ENCODE results near the gene BLACAT1. TPM values are rescaled to one million over a fixed set of nuclear protein-coding genes. Genes with fewer than 3 reads are reported as not detected.

Gene BLACAT1
- total and polyA plus RNA-seq, 2 of the 13 experiments (the other 11 are each of a cell fraction or from before 2014, with no cell fraction given) = 1.2 to 2.8 TPM

DNA sequence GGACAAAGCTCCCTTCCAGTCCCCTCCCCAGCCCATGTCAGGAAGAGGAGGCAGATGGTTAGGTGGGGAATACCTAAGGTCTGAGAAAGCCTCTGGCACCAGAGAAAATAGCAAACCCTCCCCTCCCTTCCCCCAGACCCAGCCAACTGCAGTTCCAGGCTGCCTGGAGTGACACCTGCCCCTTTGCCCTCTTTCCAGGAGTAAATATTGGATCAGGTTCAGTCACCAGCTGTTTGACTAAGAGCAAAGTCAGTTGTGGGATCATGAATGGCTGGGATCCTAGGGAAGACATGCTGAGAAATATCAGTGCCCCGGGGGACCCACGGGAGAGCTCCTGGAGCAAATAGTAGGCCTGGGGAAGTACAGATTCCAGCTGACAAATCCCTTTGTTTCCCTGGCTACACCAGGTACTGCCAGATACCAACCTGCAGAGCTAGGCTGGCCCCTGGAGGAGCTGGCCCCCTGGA, 36.4 kb upstream of the BLACAT1 start (continued):
- TF ChIP-seq, protein P1, sequence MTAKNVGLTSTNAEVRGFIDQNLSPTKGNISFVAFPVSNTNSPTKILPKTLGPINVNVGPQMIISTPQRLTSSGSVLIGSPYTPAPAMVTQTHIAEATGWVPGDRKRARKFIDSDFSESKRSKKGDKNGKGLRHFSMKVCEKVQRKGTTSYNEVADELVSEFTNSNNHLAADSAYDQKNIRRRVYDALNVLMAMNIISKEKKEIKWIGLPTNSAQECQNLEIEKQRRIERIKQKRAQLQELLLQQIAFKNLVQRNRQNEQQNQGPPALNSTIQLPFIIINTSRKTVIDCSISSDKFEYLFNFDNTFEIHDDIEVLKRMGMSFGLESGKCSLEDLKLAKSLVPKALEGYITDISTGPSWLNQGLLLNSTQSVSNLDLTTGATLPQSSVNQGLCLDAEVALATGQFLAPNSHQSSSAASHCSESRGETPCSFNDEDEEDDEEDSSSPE (CRISPR knock-in tag; IDR thresholded peaks at IDR 0.05) = no peak
- TF ChIP-seq ZNF124 (CRISPR knock-in tag; IDR thresholded peaks at IDR 0.05) = no peak
- TF ChIP-seq, protein P2, sequence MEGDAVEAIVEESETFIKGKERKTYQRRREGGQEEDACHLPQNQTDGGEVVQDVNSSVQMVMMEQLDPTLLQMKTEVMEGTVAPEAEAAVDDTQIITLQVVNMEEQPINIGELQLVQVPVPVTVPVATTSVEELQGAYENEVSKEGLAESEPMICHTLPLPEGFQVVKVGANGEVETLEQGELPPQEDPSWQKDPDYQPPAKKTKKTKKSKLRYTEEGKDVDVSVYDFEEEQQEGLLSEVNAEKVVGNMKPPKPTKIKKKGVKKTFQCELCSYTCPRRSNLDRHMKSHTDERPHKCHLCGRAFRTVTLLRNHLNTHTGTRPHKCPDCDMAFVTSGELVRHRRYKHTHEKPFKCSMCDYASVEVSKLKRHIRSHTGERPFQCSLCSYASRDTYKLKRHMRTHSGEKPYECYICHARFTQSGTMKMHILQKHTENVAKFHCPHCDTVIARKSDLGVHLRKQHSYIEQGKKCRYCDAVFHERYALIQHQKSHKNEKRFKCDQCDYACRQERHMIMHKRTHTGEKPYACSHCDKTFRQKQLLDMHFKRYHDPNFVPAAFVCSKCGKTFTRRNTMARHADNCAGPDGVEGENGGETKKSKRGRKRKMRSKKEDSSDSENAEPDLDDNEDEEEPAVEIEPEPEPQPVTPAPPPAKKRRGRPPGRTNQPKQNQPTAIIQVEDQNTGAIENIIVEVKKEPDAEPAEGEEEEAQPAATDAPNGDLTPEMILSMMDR (CRISPR knock-in tag; IDR thresholded peaks at IDR 0.05) = no peak
- no peak for TF ChIP-seq ZNF317 (CRISPR knock-in tag; IDR thresholded peaks at IDR 0.05)
- no peak for TF ChIP-seq SNRNP70 (IDR thresholded peaks at IDR 0.05; ENCODE audit: low read depth, low read length)
- TF ChIP-seq, protein P3, sequence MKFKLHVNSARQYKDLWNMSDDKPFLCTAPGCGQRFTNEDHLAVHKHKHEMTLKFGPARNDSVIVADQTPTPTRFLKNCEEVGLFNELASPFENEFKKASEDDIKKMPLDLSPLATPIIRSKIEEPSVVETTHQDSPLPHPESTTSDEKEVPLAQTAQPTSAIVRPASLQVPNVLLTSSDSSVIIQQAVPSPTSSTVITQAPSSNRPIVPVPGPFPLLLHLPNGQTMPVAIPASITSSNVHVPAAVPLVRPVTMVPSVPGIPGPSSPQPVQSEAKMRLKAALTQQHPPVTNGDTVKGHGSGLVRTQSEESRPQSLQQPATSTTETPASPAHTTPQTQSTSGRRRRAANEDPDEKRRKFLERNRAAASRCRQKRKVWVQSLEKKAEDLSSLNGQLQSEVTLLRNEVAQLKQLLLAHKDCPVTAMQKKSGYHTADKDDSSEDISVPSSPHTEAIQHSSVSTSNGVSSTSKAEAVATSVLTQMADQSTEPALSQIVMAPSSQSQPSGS (CRISPR knock-in tag; IDR thresholded peaks at IDR 0.05) = no peak; the same call in 1 of the 2 replicates
- TF ChIP-seq NR3C1 (CRISPR knock-in tag; IDR thresholded peaks at IDR 0.05) = no peak
- TF ChIP-seq ZNF878 (CRISPR knock-in tag; IDR thresholded peaks at IDR 0.05) = peak; percentile 56; the same call in 1 of the 2 replicates
- TF ChIP-seq ZNF264 (CRISPR knock-in tag; IDR thresholded peaks at IDR 0.05) = no peak
- TF ChIP-seq, protein P4, sequence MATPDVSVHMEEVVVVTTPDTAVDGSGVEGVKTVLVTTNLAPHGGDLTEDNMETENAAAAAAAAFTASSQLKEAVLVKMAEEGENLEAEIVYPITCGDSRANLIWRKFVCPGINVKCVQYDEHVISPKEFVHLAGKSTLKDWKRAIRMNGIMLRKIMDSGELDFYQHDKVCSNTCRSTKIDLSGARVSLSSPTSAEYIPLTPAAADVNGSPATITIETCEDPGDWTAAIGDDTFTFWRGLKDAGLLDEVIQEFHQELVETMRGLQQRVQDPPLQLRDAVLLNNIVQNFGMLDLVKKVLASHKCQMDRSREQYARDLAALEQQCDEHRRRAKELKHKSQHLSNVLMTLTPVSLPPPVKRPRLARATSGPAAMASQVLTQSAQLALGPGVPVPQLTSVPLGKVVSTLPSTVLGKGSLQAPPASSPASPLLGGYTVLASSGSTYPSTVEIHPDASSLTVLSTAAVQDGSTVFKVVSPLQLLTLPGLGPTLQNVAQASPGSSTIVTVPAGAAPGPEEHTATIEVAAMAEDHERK (CRISPR knock-in tag; IDR thresholded peaks at IDR 0.05; ENCODE audit: low read depth) = no peak
- TF ChIP-seq POGZ (CRISPR knock-in tag; IDR thresholded peaks at IDR 0.05) = no peak
- TF ChIP-seq SIN3B (IDR thresholded peaks at IDR 0.05; ENCODE audit: low read length) = no peak
- TF ChIP-seq HDAC6 (IDR thresholded peaks at IDR 0.05; ENCODE audit: low read depth, low read length) = no peak
- TF ChIP-seq ZNF782 (CRISPR knock-in tag; IDR thresholded peaks at IDR 0.05; ENCODE audit: borderline replicate concordance) = peak; percentile 67; the same call in 1 of the 2 replicates
- TF ChIP-seq HNRNPK (IDR thresholded peaks at IDR 0.05; ENCODE audit: low read depth, low read length, poor library complexity, severe bottlenecking) = no peak
- TF ChIP-seq, protein P5, sequence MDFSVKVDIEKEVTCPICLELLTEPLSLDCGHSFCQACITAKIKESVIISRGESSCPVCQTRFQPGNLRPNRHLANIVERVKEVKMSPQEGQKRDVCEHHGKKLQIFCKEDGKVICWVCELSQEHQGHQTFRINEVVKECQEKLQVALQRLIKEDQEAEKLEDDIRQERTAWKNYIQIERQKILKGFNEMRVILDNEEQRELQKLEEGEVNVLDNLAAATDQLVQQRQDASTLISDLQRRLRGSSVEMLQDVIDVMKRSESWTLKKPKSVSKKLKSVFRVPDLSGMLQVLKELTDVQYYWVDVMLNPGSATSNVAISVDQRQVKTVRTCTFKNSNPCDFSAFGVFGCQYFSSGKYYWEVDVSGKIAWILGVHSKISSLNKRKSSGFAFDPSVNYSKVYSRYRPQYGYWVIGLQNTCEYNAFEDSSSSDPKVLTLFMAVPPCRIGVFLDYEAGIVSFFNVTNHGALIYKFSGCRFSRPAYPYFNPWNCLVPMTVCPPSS (IDR thresholded peaks at IDR 0.05) = no peak
- 0 out of 2 replicates have a peak, but pooled peaks have one; percentile 56 for TF ChIP-seq NCOA1 (CRISPR knock-in tag; IDR thresholded peaks at IDR 0.05)
- TF ChIP-seq ZNF737 (CRISPR knock-in tag; IDR thresholded peaks at IDR 0.05; ENCODE audit: borderline replicate concordance) = no peak
- TF ChIP-seq, protein P6, sequence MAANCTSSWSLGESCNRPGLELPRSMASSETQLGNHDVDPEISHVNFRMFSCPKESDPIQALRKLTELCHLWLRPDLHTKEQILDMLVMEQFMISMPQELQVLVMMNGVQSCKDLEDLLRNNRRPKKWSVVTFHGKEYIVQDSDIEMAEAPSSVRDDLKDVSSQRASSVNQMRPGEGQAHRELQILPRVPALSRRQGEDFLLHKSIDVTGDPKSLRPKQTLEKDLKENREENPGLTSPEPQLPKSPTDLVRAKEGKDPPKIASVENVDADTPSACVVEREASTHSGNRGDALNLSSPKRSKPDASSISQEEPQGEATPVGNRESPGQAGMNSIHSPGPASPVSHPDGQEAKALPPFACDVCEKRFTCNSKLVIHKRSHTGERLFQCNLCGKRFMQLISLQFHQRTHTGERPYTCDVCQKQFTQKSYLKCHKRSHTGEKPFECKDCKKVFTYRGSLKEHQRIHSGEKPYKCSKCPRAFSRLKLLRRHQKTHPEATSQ (CRISPR knock-in tag; IDR thresholded peaks at IDR 0.05; ENCODE audit: borderline replicate concordance) = no peak
- no peak for TF ChIP-seq ZNF747 (CRISPR knock-in tag; IDR thresholded peaks at IDR 0.05; ENCODE audit: borderline replicate concordance)
- TF ChIP-seq, protein P7, sequence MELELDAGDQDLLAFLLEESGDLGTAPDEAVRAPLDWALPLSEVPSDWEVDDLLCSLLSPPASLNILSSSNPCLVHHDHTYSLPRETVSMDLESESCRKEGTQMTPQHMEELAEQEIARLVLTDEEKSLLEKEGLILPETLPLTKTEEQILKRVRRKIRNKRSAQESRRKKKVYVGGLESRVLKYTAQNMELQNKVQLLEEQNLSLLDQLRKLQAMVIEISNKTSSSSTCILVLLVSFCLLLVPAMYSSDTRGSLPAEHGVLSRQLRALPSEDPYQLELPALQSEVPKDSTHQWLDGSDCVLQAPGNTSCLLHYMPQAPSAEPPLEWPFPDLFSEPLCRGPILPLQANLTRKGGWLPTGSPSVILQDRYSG (CRISPR knock-in tag; IDR thresholded peaks at IDR 0.05) = no peak

All from HepG2 (cell line).